Activated naive CD4-positive, alpha-beta T cell treated with anti-CD3 and anti-CD28 coated beads, Interleukin-2, amount 50 U/mL, for 16 hours (primary cell): ENCODE data around the gene JAKMIP1.
"Not testable (repeated sequence)": the region's sequence is repeated elsewhere in the genome, so short reads cannot be mapped to it uniquely, and the experiment has no call there.

ENCODE experiments used
- DNase-seq: peaks from one replicate; pipeline ENCODE4 v3.0.0-alpha.2; 2020

Gene JAKMIP1

GRCh38 chr4:6028168-6028567, 172.2 kb downstream of the JAKMIP1 start:
- DNase-seq: no peak

DNA sequence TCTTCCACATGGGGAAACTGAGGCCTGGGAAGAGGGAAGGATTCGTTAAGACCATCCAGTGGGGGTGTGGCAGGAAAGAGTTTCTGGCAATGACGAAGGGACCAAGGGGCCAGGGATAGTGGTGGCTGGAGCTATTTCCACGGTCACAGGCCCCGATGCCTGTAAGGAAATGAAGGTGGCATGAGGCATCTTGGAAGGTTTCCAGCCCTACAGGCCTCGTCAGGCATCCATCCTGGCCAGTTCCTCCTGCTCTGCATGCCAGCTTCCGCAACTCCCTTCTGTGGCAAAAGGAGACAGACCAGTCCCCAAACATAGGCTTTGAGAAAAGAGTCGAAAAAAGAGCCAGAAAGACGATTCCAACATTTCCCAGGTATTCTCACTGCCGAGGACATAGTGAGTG, 173.0 kb downstream of the JAKMIP1 start:
- DNase-seq: no peak

DNA sequence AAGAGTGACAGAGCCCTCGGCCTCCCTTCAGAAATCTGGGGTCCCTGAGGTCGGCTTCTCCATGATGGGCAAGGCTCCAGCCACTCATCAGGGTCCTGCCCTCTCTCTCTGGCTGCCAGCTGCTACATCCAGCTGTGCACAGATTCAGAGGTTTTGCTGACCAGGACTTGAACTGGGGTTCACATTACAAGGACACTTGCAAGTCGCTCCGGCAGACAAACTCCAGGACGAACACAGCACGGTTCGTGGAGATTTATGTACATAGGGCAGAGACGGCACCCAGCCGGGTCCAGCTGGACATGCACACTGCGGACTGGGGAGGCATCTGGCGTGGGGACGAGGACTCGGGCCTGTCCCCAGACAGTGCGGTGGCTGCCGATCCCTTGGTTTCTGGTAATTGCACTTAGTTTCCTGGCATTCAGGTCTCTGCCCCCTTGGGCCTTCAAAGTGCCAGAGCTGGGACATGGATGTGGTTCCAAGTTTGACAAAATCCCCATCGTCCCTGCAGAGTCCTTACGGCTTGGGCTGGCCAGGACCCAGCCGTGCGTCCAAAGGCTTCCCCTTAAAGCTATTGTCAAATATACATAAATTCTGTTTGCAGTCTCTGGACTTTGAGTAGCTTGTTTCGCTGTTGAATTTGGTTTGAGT, 175.9 kb downstream of the JAKMIP1 start:
- no peak for DNase-seq

- no peak for DNase-seq
Observed at GRCh38 chr4:6023731-6024130, 176.6 kb downstream of the JAKMIP1 start.

GRCh38 chr4:6022607-6023288, 177.6 kb downstream of the JAKMIP1 start:
- no peak for DNase-seq

DNA sequence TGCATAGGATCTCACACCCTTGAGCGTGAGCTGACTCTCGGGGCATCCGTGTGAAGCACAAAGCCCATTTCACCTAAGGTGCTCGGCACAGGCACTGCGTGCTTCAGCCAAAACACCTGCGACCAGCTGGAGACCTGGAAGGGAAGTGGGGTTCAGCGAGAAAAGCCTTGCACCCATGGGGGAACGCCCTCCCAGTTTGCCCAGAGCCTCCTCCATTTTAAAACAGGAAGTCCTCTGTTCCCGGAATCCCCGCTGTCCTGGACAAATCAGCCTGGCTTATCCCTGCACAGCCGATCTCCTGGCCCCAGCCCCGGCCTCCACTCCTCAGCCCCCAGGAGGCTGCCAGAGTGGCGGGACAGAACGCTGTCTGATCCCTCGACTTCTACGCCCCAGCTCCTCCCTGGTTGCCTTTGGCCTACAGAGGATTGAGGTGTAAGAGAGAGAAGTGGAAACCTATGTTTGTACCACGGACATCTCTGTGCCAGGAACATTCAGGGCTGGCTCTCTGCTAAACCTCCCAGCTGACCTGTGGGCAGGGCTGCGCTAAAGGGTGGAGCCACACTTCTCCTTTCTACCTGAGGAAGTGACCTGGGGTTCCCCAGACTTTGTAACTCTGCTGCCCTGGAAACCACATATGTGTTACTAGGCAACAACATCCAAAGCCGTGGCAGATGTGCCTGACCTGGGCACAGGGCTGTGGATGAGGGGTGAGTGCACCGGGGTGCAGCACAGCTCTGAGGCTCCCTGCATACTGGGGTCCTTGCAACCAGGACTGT, 178.3 kb downstream of the JAKMIP1 start:
- DNase-seq: no peak

DNA sequence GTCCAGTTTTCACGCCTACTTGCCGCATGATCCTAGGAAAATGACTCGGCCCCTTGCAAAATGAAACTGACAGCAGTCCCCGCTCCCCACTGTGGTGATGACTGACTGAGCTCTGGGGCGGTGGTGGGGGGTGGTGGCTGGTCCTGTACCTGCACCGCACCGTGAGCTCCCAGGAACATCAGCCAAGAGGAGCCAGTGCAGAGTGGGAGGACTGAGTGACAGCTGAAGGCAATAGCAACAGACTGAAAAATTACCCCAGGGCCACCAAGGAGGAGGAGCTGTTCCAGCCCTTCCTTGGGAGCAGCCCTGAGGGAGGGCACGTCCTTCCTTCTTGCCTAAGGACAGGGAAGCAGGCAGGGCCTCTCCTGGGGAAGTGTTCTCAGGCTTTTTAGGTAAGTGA, 179.7 kb downstream of the JAKMIP1 start:
- DNase-seq: no peak

- no peak for DNase-seq
Observed at GRCh38 chr4:6019316-6020263, 180.8 kb downstream of the JAKMIP1 start.

- DNase-seq: no peak
Observed at GRCh38 chr4:6018331-6018730, 182.0 kb downstream of the JAKMIP1 start, which contains the start of gene C4orf50. TSS of gene C4orf50 (minus strand) at chr4:6018431.

DNA sequence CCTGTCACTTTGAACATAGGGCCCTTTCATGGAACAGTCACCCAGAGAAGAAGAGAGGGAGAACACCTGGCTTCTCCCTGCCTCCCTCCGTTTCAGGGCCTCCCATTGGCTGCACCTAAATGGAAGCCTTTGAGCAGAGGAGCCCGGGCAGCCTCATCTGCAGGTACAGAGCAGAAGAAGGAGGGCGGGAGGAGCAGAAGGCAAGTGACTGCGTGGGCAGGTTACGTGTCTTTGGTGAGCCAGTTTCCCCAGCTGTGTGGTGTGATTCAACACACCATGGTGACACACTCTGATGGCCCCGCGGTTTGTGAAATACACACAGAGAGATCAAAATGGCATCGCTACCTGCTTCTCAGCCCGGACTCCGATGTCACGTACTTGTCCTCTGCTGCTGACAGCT, 182.5 kb downstream of the JAKMIP1 start:
- no peak for DNase-seq

DNA sequence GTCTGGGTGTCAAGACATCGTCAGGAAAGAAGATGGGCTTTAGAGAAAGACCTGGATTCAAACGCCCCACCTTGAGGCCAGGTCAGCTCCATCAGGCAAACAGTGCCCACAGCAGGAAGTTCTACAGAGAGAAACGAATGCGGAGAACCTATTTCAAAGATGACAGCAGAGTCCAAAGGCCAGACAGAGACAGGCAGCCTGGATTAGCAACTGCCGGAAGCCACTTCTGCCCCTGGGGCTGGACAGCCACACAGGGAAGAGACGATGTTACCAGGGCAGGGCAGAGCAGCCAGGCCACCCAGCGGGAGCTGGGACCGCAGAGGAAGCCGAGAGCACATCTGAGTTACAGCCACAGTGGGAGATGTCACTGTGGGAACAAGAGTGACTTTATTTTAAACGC, 183.3 kb downstream of the JAKMIP1 start:
- DNase-seq: no peak

GRCh38 chr4:6013564-6013963, 186.8 kb downstream of the JAKMIP1 start:
- DNase-seq: no peak

DNA sequence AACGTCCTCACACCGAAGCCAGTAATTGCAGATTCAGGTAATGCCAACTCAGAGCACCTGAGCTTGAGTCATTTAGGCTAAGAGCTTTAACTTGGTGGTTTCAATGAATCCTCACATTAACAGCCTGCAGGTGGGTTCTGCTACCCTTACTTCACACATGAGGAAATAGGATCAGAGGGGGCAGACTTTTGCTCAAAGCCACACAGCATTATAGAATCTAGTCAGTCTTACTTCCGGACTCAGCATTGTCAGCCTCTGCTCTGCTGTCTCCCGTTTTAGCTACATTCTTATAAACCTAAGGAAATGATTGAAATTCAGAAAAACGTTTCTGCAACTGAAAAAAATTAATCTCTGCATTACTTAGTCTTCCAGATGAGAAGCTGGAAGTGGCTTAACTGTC, 188.1 kb downstream of the JAKMIP1 start:
- DNase-seq: no peak

GRCh38 chr4:6011686-6012085, 188.7 kb downstream of the JAKMIP1 start:
- DNase-seq: no peak

DNA sequence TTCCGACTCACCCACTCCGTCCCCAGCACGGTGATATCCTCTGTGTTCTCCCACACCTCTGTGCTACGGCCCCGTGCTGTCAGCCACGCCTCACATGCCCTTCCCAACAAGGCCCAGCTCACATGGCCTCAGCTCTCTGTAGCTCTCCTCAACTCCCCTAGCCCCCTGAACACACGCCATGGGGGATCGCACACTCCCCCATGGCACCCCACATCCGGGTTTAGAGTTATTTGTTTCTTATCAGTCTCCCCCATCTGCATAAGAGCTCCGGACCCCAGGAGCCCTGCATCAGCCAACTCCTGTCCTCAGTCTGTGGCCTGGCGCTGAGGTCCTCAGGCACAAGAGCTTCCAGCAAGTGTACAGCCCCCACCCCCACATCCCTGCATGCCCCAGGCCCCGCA, 189.1 kb downstream of the JAKMIP1 start:
- no peak for DNase-seq

GRCh38 chr4:6010789-6011188, 189.6 kb downstream of the JAKMIP1 start:
- no peak for DNase-seq

DNA sequence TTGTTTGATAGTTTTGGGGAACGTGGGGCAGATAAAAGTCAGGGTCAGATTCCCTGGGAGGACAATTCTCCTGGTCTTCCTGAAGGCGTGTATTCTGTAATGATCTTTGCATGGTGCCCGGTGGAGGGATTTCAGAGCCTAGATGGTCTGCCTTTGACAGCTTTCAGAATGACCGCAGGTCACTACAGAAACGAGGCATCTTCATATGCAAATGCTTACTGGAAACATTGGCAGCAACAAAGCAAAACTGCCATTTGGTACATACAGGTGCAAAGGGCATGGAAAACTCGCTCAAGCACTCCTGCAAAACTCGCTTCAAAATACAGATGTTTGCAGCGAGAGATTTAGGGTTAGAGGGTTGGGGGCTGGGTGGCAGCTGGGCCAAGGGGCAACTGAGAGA, 190.9 kb downstream of the JAKMIP1 start:
- DNase-seq: no peak

DNA sequence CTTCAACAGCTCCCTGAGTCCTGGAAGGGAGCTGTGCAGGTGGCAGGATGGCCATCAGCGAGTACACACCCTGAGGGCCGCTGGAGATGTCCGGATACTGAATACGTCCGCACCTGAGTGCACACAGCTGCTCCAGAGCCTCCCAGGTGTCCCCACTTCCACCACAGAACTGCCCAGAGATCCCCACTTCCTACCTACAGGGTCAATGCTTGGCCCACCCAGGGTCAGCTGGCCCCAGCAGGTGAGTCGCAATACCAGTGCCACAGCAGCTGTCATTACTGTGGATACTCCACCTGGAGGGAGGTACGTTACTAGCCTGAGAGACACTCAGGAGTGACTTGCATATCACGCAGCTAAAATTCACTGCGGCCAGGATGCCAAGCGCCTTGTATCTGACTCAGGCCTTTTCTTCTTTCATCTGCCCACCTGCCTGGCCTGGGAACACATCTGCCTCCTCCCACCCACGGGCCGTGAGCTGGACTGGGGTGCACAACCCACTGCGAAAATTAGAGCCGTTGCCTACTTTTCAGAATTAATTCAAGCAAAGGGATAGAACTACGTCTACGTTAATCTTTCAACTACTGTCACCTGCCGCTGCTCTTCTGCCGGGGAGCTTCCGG, 191.5 kb downstream of the JAKMIP1 start:
- DNase-seq: no peak

GRCh38 chr4:6008092-6008551, 192.2 kb downstream of the JAKMIP1 start:
- no peak for DNase-seq

- DNase-seq: no peak
Observed at GRCh38 chr4:6005175-6005574, 195.2 kb downstream of the JAKMIP1 start.

DNA sequence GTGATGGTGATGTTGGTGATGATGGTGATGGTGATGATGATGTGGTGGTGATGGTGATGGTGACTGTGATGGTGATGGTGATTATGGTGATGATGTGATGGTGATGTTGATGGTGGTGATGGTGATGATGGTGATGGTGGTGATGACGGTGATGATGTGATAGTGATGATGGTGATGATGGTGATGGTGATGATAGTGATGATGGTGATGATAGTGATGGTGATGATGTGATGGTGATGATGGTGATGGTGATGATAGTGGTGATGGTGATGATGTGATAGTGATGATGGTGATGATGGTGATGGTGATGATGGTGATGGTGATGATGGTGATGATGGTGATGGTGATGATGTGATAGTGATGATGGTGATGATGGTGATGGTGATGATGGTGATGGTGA, 196.9 kb downstream of the JAKMIP1 start:
- DNase-seq: not testable (repeated sequence)

DNA sequence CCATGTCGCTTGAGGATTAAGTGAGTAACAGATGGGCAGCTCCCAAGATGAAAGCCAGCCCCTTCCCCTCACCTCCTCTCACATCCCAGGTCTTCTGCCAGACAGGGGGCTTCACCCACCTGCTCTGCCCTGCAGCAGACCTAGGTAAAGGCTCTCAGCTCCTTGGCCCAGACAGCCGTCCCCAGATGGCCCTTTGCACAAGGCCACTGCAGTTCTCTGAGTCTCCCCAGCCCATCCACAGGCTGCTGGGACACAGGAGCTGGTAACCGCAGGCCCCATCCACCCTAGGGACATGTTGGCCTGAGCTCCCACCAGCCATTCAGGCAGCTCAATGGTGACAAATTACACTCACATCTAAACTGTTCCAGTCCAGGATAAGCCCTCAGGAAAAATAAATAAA, 197.4 kb downstream of the JAKMIP1 start:
- DNase-seq: no peak
